Breast epithelium (tissue), 4 donors: ENCODE data around the gene TCF3. TPM values are rescaled to one million over a fixed set of nuclear protein-coding genes. Genes with fewer than 3 reads are reported as not detected.
A peak's percentile ranks its signal among the peaks of the same experiment; 100 is the strongest.

Source experiments
- DNase-seq, 2 donors: peaks; one replicate each; pipeline ENCODE4 v3.0.0-alpha.2; 2019; ENCODE audit warnings: low spot score in 2 of 2
- H3K27ac ChIP-seq, 2 donors: fragments of 200-600 bp; sonication (generic) in 1 of 2; one replicate each; pipeline ENCODE4 v1.5.1; 2016 to 2019; ENCODE audit warnings: mild to moderate bottlenecking in 1 of 2
- H3K27me3 ChIP-seq, 2 donors: fragments of 200-600 bp; sonication (generic) in 1 of 2; one replicate each; pipeline versions ENCODE4 v1.5.1 to v1.6.0; 2017 to 2019; ENCODE audit warnings: control low read depth in 1 of 2, mild to moderate bottlenecking in 1 of 2
- H3K36me3 ChIP-seq: fragments of 200-600 bp; one replicate; pipeline ENCODE4 v1.5.1; 2019
- H3K4me1 ChIP-seq, 2 donors: fragments of 200-600 bp; sonication (generic); one replicate each; pipeline ENCODE4 v1.5.1; 2016 to 2019; ENCODE audit warnings: control low read depth in 1 of 2
- H3K4me3 ChIP-seq, 3 donors: fragments of 200-600 bp; sonication (generic); 1 replicate in 2 of 3; 2 replicates in 1 of 3; pipeline ENCODE4 v1.5.1; 2016 to 2019; ENCODE audit warnings: mild to moderate bottlenecking in 3 of 3, moderate library complexity in 2 of 3
- H3K9me3 ChIP-seq, 2 donors: fragments of 200-600 bp; sonication (generic) in 1 of 2; one replicate each; pipeline ENCODE4 v1.5.1; 2016 to 2019; ENCODE audit warnings: control low read depth in 1 of 2
- CTCF ChIP-seq, 3 donors: fragments of 450-650 bp; IDR thresholded peaks; one replicate each; pipeline ENCODE4 v1.5.1; 2016 to 2017; ENCODE audit warnings: antibody characterized with exemption in 3 of 3, mild to moderate bottlenecking in 3 of 3, moderate library complexity in 3 of 3
- POLR2A ChIP-seq: fragments of 450-650 bp; IDR thresholded peaks from one replicate; pipeline ENCODE4 v1.6.1; 2016; ENCODE audit warnings: antibody characterized with exemption, mild to moderate bottlenecking, moderate library complexity
- POLR2AphosphoS5 ChIP-seq, 3 donors: sonication (generic); formaldehyde crosslinking; IDR thresholded peaks; one replicate each; pipeline ENCODE4 v1.6.1; 2017; ENCODE audit warnings: antibody characterized with exemption in 3 of 3
- intact Hi-C: fragments of 100-400 bp; cut with DNase I; formaldehyde crosslinking; loops from one replicate; pipeline ENCODE4 v1.15.1; 2023; ENCODE audit warnings: low total_unique reads
- total RNA-seq, 3 donors: library from RNA; depleted of rRNA; stranded (reverse); fragments of >200 nt; gene quantifications; one replicate each; pipeline ENCODE4 v1.1.0, GENCODE V29; 2016

TCF3 gene
- 10 to 100 TPM; 38.6 to 45.3 (median 42.3) TPM for total RNA-seq

- Histone ChIP-seq H3K9me3 (no peaks in the 10 kb centered on the region), H3K27ac (peak within 1 kb of the TSS; percentile 99 to 100), H3K27me3 (no peaks in the 10 kb centered on the region), H3K4me3 (peak within 1 kb of the TSS; percentile 82 to 98 (median 85)), H3K4me1 (peaks cover 5% of the 10 kb centered on the region in 2 donors), H3K36me3 (no peaks in the 10 kb centered on the region)
- DNase-seq = peak; percentile 98 to 99
- intact Hi-C loops = loop anchor here (2.0 kb wide), 1 partner anchor 18 kb away; no protein-coding TSS in a partner anchor
- TF ChIP-seq POLR2A (no peak), POLR2AphosphoS5 (IDR thresholded peaks at IDR 0.05) (peak; percentile 88 to 96 (median 90)), CTCF (IDR thresholded peaks at IDR 0.05) (peak in 1 of 3 donors; percentile 20)
Measured at GRCh38 chr19:1652471-1653299, at the start of gene TCF3. Gene TCF3, minus strand, starts transcription at chr19:1652615. Its CDS starts 2,367 bp downstream, at chr19:1650248.

GRCh38 chr19:1700733-1701663, 48.6 kb upstream of the TCF3 start:
- no peak for DNase-seq
- Histone ChIP-seq H3K27me3 (peaks cover 5 to 44% of the 10 kb centered on the region in 2 donors), H3K27ac (no peak overlapping the region), H3K9me3 (no peaks in the 10 kb centered on the region), H3K4me3 (no peak overlapping the region), H3K36me3 (no peaks in the 10 kb centered on the region), H3K4me1 (no peaks in the 10 kb centered on the region)
- intact Hi-C loops = no loop called here
- no peak for TF ChIP-seq POLR2A
- TF ChIP-seq CTCF (IDR thresholded peaks at IDR 0.05) = no peak

GRCh38 chr19:1699998-1700732, 47.8 kb upstream of the TCF3 start:
- no peak overlapping the region for H3K4me3 ChIP-seq
- DNase-seq = no peak
- H3K27me3 ChIP-seq = peaks cover 5 to 42% of the 10 kb centered on the region in 2 donors
- no peaks in the 10 kb centered on the region for H3K36me3 ChIP-seq
- no peaks in the 10 kb centered on the region for H3K4me1 ChIP-seq
- TF ChIP-seq CTCF (IDR thresholded peaks at IDR 0.05) = no peak
- no peak for TF ChIP-seq POLR2A
- no peak for TF ChIP-seq POLR2AphosphoS5 (IDR thresholded peaks at IDR 0.05)
- H3K27ac ChIP-seq = no peak overlapping the region
- no peaks in the 10 kb centered on the region for H3K9me3 ChIP-seq
- intact Hi-C loops = no loop called here

- no peak for DNase-seq
- no peaks in the 10 kb centered on the region for H3K4me1 ChIP-seq
- intact Hi-C loops = no loop called here
- no peak overlapping the region for H3K4me3 ChIP-seq
- H3K27me3 ChIP-seq = peaks cover 5 to 39% of the 10 kb centered on the region in 2 donors
- H3K36me3 ChIP-seq = no peaks in the 10 kb centered on the region
- no peak overlapping the region for H3K27ac ChIP-seq
- TF ChIP-seq POLR2A (no peak), CTCF (IDR thresholded peaks at IDR 0.05) (no peak), POLR2AphosphoS5 (IDR thresholded peaks at IDR 0.05) (no peak)
- peaks cover 0 to 7% of the 10 kb centered on the region in 2 donors for H3K9me3 ChIP-seq
Measured at GRCh38 chr19:1699386-1699785, 47.0 kb upstream of the TCF3 start.
